Epidermal melanocyte (primary cell): ENCODE measurements around the gene EHD3.

ENCODE experiments used
- DNase-seq: peaks from one replicate; pipeline ENCODE4 v3.0.0; 2011; ENCODE audit warnings: low spot score; ENCODE audit not compliant: insufficient read length

Gene EHD3

DNA sequence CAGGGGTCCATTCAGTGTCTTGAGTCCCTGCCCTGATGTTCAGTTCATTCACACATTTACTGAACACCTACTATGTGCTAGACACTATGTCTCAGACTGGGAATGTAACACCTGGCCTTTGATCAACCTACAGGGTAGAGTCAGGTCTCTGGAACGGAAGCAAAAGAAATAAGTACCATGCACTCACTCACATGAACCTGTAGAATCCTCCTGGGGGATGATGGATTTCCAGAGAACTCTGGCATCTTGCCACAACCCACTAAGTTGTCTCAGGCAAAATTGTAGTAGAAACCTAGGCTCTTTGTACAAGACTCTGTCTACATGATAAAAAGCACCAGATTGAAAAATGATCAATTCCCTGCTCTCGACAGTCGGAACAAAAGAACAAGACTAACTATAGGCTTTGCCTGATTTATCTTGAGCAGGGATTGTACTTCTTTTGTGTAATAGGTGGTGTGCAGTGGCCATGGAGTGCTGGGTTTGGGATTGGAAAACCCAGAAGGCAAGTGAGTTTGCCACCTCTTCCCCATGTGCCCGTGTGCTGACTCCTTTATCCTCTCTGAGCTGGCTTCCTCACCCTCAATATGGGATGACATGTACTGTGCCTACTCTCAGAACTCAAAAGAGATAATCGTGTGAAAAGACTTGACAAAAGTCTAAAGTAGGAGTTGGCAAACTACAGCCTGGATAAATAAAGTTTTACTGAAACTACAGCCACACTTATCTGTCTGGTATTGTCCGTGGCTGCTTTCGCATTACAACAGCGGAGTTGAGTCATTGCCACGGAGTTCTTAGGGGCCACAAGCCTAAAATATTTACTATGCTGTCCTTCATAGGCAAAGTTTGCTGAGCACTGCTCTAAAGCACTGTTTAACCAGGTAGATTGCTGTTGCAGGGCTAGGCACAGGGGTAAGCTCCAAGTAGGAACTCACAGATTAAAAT is 21.0 kb upstream of the EHD3 start:
- no peak for DNase-seq

GRCh38 chr2:31213601-31214443 is 20.1 kb upstream of the EHD3 start:
- no peak for DNase-seq

GRCh38 chr2:31214444-31214915 is 19.5 kb upstream of the EHD3 start:
- no peak for DNase-seq

- no peak for DNase-seq
Observed at GRCh38 chr2:31216734-31217133, 17.2 kb upstream of the EHD3 start.

- no peak for DNase-seq
Observed at GRCh38 chr2:31217465-31218200, 16.3 kb upstream of the EHD3 start, which contains the start of gene CAPN14. Gene CAPN14, minus strand, starts transcription at chr2:31217515. Its CDS starts 12,068 bp downstream, at chr2:31205447.

GRCh38 chr2:31219131-31219969 is 14.6 kb upstream of the EHD3 start:
- DNase-seq, result no peak

- no peak for DNase-seq
Observed at GRCh38 chr2:31221544-31221943, 12.4 kb upstream of the EHD3 start.

DNA sequence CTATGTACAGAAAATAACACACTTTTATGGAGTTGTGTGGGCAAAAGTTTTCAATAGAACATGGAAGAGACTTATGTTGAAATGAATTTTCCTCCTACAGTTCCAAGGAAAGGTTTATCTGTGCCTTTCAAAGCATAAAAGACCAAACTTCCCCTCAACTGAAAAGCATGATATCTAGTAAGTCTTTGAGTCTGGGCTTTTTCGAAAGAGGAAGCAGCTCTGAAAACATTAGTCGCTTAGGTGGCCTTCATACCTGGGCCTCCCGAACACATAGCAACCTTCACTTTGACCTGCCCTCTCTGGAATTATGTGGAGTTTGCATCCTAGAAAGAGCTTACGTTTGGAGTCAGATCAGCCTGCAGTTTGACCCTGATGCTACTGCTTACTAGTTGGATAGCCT is 11.9 kb upstream of the EHD3 start:
- no peak for DNase-seq

GRCh38 chr2:31223026-31223425 is 10.9 kb upstream of the EHD3 start:
- DNase-seq, result no peak

DNA sequence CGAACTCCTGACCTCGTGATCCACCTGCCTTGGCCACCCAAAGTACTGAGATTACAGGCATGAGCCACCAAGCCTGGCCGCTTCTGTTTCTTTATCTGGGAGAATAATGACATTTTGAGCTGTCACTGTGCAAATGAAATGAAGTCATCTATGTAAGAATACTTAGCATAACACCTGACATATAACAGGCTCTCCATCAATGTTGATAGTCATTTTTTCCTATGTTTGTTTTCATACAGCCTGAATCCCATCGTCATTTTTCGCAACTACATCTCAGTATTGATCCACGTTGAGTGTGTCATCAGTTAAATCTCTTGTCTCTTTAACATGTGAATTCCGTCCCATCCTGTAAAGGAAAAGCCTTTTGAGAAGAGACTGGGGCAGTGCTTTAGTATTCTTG is 10.2 kb upstream of the EHD3 start:
- no peak for DNase-seq

DNA sequence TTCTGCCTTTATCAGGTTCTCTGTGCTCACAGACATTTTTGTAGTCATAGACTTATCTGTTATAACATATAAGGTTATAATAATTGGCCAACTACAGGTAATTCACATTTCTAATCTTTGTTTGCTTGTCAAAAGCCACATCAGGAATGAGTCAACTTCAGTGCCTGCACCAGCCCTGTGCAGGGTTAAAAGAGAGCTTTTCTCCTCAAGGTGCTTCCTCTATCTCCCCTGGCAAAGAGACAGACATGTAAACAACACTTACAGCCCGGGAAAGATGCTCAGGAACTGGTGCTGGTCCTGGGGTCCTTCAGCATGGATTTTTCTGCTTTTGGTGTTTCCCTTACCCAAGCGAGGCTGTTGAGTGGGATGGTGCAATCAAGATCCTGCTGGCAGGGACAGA is 7.7 kb upstream of the EHD3 start:
- no peak for DNase-seq

DNA sequence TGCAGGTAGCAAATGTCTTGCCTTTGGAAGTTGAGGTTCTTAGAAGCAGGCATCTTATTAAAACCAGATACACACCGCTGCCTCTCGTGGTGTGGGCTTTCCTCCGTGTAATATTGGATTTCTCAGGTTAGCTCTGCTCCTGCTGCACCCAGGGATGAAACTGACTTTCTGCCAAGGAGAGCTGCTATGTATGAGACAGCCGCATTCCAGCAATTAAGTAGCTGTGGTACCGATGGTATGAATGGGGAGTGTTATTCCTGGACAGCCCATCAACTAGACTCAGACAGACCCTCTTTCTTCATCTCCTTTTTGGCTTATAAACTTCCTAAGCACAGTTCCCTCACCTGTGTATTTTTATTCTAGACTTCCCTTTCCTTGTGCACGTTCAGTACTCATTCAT is 6.8 kb upstream of the EHD3 start:
- no peak for DNase-seq

DNA sequence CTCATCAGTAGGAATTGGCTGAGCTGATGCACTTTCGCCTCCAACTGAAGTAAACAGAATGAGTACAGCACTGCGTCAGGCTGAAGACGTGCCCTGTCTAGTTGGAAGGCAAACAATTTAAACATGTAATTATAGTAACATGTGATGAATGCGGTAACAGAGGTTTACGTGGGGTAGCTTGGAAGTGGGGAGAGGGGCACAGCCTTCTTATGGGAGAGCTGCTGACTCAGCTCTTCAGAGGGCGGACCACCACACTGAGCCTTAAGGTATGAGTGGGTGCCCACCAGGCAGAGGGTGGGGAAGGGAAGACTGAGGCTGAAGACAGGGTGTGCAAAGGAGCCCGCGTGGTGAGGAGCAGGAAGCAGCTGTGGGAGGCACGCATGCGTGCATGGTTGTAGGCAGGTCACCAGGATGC is 6.2 kb upstream of the EHD3 start:
- DNase-seq, result no peak

GRCh38 chr2:31228717-31229116 is 5.2 kb upstream of the EHD3 start:
- DNase-seq, result no peak

GRCh38 chr2:31230751-31231150 is 3.2 kb upstream of the EHD3 start:
- no peak for DNase-seq

DNA sequence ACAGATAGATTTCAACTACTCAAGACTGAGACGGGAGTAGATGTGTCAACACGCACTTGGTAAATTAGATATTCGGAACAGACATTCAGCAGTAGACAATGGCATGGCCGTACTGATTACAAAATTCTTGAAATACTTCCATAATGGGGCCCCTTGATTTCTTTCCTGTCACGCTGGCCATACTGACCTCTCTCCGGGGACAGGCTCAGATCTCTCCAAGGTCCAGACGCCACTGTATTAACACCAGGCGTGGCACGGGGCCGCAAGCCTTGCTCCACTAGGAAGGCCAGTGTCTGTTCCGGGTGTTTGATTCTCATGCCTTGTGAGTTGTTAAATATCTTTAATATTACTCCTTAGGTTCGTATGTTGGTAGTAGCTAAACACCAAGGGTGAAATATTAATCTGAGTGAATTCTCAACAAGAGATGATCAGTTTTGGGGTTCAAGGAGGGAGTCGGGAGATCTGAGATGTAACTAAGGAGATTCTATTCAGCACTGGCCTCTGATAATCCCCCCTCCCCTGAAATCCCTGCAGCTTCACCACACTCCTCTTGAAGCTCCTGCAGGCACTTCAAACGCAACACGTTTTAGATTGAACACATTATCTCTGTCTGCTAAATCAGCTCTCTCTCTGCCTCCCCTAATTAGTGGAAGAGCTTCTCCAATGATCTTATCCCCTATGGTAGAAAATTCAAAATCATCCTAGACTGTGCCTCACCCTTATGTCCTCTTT is 2.2 kb upstream of the EHD3 start:
- DNase-seq, result no peak

DNA sequence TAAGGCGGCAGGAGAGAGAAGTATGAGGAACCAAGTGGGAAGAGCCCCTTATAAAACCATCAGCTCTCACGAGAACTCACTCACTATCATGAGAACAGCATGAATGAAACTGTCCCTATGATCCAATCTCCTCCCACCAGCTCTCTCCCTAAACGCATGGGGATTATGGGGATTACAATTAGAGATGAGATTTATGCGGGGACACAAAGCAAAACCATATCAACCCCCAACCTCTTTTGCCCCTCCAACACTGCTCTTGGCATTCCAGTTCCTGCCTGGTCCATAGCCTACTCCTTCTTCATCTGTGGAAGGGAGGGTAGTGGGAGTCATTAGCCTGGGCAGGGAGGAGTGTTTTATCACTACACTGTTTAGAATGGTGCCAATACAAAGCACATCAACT is 1.4 kb upstream of the EHD3 start:
- DNase-seq, result no peak

- DNase-seq, result no peak
Observed at GRCh38 chr2:31233231-31233630, 721 bp upstream of the EHD3 start.

DNA sequence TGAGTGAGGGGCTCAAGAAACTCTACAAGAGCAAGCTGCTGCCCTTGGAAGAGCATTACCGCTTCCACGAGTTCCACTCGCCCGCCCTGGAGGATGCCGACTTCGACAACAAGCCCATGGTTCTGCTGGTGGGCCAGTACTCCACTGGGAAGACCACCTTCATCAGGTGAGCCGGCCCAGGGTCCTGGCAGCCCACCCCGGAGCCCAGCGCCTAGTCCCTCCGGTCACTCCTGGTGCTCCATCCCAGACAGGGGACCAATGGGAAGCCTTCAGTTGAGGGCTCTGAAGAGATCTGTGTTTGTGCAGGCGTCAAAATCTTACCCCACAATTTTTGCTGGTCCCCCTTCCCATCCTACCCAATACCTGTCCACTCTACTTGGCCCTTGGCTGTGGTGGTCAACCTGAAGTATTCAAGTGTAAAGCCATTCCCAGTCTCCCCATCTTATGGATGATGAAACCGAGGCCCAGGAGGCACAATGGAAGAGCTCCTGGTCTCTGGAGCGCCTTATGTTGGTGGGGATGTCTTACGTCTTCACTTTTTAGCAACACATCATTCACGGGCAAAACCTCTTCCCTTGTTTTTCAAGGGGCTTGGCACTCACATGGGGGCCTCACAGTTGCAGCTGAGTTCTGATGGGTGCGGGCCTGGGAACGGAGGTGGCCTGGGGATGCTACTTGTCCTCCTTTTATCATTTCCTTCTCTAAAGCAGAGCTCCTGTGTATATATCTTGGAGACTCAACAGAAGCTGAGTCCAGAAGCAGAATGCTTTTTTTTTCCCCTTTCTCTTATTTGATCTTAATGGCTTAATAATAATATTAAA is 941 bp downstream of the EHD3 start:
- no peak for DNase-seq
